CD4-positive, alpha-beta T cell treated with Interleukin-6 at 100 ng/mL for 8 hours (primary cell): ENCODE results near the gene MALT1.

Experiments
- DNase-seq: peaks from one replicate; pipeline ENCODE4 v3.0.0-alpha.2; 2020; ENCODE audit warnings: mixed read lengths, low spot score

MALT1 gene

GRCh38 chr18:58690259-58690658 is 19.0 kb downstream of the MALT1 start:
- DNase-seq = no peak

GRCh38 chr18:58691256-58691655 is 20.0 kb downstream of the MALT1 start:
- no peak for DNase-seq

DNA sequence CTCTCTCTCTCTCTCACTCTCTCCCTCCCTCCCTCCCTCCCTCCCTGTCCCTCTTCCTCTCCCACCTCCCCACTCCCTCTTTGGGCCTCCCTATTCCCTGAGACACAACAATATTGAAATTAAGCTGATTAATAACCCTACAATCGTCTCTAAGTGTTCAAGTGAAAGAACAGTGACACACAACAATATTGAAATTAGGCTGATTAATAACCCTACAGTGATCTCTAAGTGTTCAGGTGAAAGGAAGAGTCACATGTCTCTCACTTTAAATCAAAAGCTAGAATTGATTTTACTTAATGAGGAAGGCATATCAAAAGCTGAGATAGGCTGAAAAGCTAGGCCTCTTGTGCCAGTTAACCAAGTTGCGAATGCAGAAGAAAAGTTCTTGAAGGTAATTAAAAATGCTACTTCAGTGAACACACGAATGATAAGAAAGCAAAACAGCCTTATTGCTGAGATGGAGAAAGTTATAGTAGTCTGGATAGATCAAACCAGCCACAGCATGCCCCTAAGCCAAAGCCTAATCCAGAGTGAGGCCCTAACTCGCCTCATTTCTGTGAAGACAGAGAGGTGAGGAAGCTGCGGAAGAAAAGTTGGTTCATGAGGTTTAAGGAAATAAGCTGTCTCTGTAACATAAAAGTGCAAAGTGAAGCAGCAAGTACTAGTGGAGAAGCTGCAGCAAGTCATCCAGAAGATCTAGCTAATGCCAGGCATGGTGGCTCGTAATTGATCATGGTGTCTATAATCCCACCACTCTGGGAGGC is 21.3 kb downstream of the MALT1 start:
- DNase-seq = peak; percentile 53

- DNase-seq = no peak
These were observed 23.0 kb downstream of the MALT1 start for GRCh38 chr18:58694221-58694620.

DNA sequence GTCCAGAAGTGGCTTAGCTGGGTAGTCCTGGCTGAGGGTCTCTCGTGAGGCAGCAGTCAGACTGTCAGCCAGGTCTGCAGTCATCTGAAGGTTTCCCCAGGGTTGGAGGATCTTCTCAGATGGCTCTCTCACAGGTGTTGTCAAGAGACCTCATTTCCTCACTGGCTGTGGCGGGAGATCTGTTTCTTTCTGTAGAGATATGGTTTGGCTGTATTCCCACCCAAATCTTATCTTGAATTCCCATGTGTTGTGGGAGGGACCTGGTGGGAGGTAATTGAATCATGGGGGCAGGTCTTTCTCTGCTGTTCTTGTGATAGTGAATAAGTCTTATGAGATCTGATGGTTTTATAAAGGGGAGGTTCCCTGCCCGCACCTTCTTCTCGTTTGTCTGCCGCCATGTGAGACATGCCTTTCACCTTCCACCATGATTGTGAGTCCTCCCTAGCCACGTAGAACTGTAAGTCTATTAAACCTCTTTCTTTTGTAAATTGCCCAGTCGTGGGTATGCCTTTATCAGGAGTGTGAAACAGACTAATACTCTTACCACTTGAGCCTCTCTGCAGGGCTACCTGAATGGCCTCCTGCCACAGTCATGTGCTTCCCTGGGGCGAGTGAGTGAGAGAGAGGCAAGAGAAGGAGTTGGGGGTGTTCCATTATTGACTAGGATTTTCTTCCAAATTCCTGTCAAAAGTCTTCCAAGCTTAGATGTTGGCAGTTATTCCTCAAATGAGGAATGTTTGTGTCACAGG is 23.6 kb downstream of the MALT1 start:
- DNase-seq = no peak

GRCh38 chr18:58695772-58696171 is 24.5 kb downstream of the MALT1 start:
- no peak for DNase-seq

DNA sequence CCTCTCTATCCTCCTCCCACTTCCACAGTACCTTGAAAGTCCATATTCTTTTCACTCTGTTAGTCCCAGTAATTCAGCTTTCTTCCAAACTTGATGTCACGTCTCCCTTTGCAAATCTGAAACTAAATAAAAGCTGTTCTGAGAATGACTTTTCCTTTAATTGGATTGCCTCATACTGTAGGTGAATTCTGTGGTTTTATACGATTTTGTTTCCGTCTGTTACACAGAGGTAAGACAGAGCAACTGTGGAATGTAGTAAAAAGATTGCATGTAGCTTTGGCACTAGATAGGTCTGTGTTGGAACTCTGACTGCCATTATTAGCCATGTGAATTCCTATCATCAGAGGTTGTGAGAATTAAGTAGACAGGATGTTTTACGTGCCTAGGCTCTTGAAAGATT is 25.9 kb downstream of the MALT1 start:
- DNase-seq = no peak

DNA sequence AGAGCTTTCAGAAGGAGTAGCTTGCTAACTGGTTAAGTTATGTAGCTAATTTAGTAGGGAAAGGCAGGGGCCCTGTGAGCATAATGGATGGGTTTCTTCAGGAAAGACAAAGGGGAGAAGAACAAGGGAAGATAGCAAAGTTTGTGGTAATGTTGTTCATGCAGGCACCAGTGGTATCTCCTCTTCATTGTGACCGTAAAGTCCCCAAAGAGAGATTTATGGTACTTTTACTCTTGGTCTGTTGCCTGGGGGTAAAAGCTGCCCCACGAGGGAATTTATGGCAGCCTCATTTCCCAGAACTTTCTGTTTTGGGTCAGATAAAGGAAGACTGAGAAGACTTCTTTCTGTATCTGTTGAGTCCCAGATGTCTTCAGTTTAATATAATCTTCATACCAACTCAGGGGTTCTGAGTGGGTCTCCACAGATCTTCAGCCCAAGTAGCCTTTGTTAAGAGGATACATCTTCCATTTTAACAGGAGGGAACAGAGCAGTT is 27.5 kb downstream of the MALT1 start:
- no peak for DNase-seq

DNA sequence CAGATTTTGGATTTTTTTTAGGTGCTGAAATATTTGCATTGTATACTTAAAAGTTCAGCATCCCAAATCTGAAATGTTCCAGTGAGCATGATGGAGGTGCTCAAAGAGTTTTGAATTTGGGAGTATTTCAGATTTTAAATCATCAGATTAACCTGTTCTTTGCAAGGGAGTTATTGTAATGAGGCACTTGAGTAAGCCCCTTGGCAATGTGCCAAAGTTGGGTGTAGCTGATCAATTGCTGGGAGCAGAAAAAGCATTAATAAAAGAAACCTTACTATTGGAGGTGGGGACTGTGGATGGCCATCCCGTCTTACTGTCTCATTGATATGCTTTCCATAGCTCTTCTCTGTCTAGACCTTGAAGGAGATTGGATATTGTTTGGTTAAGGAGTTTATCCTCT is 28.3 kb downstream of the MALT1 start:
- DNase-seq = no peak

GRCh38 chr18:58700209-58700608 is 28.9 kb downstream of the MALT1 start:
- no peak for DNase-seq

- no peak for DNase-seq
These were observed 41.7 kb downstream of the MALT1 start for GRCh38 chr18:58712930-58713329.

DNA sequence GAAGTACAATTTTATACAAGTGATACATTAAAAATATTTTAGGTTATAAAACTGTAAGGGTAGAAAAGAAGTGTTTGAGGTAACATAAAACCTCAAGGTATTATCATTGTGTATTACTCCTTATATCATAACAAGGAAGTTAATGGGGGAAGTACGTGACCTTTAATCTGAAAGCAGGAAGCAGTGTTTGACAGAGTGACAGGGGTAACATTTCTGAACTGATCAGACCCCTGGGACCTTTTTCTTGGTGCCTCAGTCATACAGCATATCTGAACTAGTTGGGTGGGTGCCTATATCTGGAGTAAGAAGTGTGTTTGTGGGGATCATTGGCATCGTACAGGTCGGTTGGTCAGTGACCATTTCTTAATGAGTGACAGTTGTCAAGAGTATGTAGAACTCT is 43.0 kb downstream of the MALT1 start:
- peak; percentile 20 for DNase-seq

DNA sequence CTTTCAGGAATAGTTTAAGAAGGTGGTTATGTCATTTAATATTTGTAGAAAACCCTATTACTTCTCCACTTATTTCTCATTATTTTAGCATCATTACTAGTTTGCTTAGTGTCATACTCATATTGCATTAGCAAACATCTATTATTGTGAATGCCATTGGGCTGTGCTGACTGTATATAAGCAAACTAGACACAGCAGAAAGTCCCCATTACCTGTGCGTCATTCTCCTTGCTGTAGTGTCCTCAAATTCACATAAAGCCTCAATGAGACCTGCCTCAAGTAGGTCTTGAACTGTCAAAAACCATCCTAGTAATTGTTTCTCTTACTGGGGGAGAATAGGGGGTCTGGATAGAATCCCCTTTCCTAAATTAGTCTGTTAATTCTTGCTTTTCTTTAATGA is 43.6 kb downstream of the MALT1 start:
- no peak for DNase-seq

- DNase-seq = no peak
These were observed 44.3 kb downstream of the MALT1 start for GRCh38 chr18:58715540-58715939.

DNA sequence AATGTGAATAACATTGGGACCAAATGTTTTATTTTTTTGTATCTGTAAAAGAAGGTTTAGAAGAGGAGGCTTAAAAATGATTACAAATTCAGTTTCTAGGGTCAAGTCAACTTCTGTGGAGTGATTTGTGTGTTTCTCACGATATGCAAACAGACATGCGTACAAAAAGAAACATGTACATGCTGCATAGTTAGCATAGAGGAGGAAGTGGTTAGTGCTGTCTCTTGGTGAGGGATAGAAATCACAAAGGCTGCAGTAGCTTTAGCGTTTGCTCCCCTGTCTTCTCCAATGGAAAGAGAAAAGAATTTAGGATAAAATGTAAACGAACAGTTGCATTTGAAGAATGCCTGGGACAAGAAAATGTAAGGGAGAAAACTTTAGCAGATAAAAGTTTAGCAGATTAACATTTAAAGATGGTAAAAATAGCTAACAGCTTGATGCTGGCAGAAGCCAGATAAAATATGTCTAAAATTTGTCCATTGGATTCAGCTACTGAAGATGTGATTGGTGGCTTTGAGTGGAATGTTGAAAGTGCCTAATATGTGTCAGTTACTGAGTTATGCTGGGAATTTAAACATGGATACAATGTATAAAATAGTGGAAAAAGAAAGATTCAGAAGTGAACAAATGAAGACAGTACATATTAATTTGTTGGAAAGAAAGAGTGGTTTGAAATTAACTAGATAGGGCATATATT is 44.9 kb downstream of the MALT1 start:
- DNase-seq = peak; percentile 55

DNA sequence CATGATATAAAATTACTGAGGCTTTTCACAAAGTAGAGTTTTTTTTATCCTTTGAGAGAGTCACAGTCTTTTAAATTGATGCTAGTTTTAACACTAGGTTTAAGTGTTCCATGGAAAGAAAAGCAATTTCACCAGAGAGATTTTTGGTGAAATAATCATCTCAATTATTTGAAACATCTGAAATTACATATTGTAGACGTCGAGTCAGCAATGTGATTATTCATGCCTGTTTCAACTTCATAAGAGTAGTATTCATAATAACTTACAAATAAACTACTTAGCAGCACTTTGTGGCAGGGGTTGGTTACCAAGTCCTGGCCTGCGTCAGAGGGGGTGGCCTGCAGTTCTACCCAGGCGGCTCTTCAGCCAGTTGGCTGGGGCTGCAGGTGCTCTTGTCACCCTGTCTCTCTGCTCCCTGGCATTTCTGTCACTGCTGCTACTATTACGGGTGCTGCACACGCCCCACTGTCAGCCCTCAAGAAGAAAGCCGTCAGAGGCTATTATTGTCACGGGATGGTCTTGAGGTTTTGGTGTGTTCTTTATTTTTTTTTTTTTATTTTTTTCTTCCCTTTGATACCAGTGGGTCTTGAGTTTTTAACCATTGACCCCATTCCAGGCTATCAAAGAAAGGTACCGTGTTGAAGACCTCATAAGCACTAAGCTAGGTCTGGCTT is 50.4 kb downstream of the MALT1 start:
- no peak for DNase-seq

DNA sequence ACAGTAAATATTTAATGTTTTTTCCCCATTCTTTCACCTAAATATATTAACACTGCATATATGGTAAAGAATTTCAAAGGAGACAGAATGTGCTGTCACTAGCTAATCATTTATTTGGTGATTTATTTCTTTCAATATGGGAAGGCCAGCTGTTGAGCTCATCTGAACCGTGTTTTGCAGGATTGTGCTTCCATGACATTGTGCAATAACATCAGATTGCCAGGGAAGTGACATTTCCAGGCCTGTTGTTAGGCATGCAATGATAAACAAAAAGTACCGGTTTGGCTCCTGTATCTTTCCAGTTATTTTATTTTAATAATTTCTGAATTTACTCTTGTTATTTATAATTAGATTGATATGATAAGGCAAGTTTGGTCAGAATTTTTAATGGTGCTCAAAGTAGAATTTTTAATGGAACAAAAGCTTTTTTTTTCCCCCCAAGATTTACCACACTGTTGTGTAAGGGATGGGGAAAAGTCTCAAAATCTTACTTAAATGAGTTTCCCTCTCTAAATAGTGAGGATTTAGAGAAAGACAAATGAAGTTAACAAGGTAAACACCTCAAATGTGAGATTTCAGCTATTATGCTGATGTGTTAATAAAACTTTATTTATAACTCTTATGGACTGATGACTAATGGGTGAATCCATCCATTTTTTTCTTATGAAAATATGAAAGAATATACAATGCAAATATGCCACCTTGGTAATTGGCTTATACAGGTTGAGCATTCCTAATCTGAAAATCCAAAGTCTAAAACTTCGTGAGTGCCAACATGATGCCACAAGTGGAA is 52.7 kb downstream of the MALT1 start:
- no peak for DNase-seq

DNA sequence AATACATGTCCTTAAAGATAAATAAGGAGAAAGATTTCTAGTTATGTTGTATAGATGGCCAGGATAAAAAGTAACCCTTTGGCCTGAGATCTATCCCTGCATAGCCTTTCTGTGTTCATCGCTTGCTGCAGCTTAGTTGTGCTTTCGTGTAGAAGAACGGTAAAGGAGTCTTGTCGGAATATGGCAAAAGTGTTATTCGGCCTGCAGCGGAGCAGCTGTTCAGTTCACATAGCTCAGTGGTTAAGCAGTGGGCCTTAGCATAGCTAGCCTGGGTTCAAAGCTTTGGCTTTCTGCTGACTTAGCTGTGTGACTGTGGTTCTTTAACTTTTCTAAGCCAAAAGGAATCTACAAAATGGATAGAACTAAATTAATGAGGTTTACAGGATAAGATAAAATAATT is 55.4 kb downstream of the MALT1 start:
- no peak for DNase-seq

DNA sequence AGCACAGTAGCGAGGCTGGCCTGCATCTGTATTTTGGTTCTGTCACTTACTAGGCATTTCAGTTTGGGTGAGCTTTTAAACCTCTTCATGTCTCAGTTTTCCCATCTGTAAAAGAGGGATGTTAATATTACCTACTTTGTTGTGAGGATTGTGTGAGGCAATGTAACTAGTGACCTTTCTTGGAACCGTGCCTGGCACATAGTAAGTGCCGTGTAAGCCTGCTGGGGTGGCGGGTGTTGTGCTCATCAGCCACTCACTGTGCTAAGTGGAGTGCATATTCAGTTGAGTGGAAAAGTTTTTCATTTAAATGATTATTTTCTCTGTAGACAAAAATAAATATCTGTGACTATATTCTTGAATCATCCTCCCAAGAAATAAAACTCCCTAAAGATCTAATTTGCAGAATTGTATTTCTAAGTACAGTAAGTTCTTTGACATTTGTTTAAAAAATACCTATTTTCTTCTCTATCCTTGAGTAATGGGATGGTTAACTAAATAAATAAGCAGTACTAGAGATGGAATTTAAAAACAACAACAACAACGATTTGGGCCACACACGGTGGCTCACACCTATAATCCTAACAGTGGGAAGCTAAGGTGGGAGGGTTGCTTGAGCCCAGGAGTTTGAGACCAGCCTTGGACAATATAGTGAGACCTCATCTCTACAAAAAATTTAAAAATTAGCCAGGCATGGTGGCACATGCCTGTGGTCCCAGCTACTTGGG is 56.7 kb downstream of the MALT1 start:
- no peak for DNase-seq

GRCh38 chr18:58728719-58729118 is 57.5 kb downstream of the MALT1 start:
- DNase-seq = no peak

- DNase-seq = no peak
These were observed 59.4 kb downstream of the MALT1 start for GRCh38 chr18:58730618-58731017.
